ENCODE measurements around the gene NAPA.

The NAPA gene

GRCh38 chr19:47547199-47547598 is 32.3 kb upstream of the NAPA start:
- Histone ChIP-seq H4K20me1 (ENCODE audit: insufficient read depth, low read length, poor library complexity, severe bottlenecking) (no peaks in the 10 kb centered on the region), H3K79me2 (ENCODE audit: insufficient read depth, low read length) (no peaks in the 10 kb centered on the region), H3K9me3 (ENCODE audit: insufficient read depth, low read depth, low read length) (no peaks in the 10 kb centered on the region), H3K9ac (ENCODE audit: low read depth, low read length, poor library complexity, severe bottlenecking) (no peak overlapping the region), H3K27me3 (ENCODE audit: insufficient read depth, low read length, poor library complexity, severe bottlenecking) (no peaks in the 10 kb centered on the region), H3F3A (ENCODE audit: low read depth) (no peaks in the 10 kb centered on the region), H3K9me2 (replicated peaks; ENCODE audit: low read depth, low read length) (no peaks in the 10 kb centered on the region), H2AFZ (ENCODE audit: low read length) (no peak overlapping the region), H3K4me1 (ENCODE audit: insufficient read depth, low read length, poor library complexity, severe bottlenecking) (no peaks in the 10 kb centered on the region), H3K4me3 (ENCODE audit: low read length, poor library complexity, severe bottlenecking) (no peak overlapping the region), H3K36me3 (ENCODE audit: insufficient read depth, low read length) (no peaks in the 10 kb centered on the region), H3K4me2 (ENCODE audit: low read depth, low read length, poor library complexity, severe bottlenecking) (no peak overlapping the region)
- TF ChIP-seq EZH2phosphoT487 (IDR thresholded peaks at IDR 0.05; ENCODE audit: borderline replicate concordance), result no peak
- TF ChIP-seq CTCF (conservative IDR thresholded peaks at IDR 0.05; ENCODE audit: low read length), result no peak

- no peak overlapping the region for H2AFZ ChIP-seq (ENCODE audit: low read length)
- H3K79me2 ChIP-seq (ENCODE audit: insufficient read depth, low read length), result no peaks in the 10 kb centered on the region
- H3K27me3 ChIP-seq (ENCODE audit: insufficient read depth, low read length, poor library complexity, severe bottlenecking), result no peaks in the 10 kb centered on the region
- H3K36me3 ChIP-seq (ENCODE audit: insufficient read depth, low read length), result no peaks in the 10 kb centered on the region
- H3K4me2 ChIP-seq (ENCODE audit: low read depth, low read length, poor library complexity, severe bottlenecking), result no peak overlapping the region
- H3F3A ChIP-seq (ENCODE audit: low read depth), result no peaks in the 10 kb centered on the region
- H3K4me3 ChIP-seq (ENCODE audit: low read length, poor library complexity, severe bottlenecking), result no peak overlapping the region
- H3K9ac ChIP-seq (ENCODE audit: low read depth, low read length, poor library complexity, severe bottlenecking), result no peak overlapping the region
- no peaks in the 10 kb centered on the region for H3K9me3 ChIP-seq (ENCODE audit: insufficient read depth, low read depth, low read length)
- TF ChIP-seq CTCF (conservative IDR thresholded peaks at IDR 0.05; ENCODE audit: low read length), result no peak
- TF ChIP-seq EZH2phosphoT487 (IDR thresholded peaks at IDR 0.05; ENCODE audit: borderline replicate concordance), result no peak
- H4K20me1 ChIP-seq (ENCODE audit: insufficient read depth, low read length, poor library complexity, severe bottlenecking), result no peaks in the 10 kb centered on the region
- peaks cover 10% of the 10 kb centered on the region for H3K4me1 ChIP-seq (ENCODE audit: insufficient read depth, low read length, poor library complexity, severe bottlenecking)
- H3K9me2 ChIP-seq (replicated peaks; ENCODE audit: low read depth, low read length), result no peaks in the 10 kb centered on the region
These were observed 30.4 kb upstream of the NAPA start for GRCh38 chr19:47545061-47545948.

- no peaks in the 10 kb centered on the region for H3F3A ChIP-seq (ENCODE audit: low read depth)
- H3K9me3 ChIP-seq (ENCODE audit: insufficient read depth, low read depth, low read length), result no peaks in the 10 kb centered on the region
- no peak for TF ChIP-seq CTCF (conservative IDR thresholded peaks at IDR 0.05; ENCODE audit: low read length)
- TF ChIP-seq EZH2phosphoT487 (IDR thresholded peaks at IDR 0.05; ENCODE audit: borderline replicate concordance), result no peak
- H3K36me3 ChIP-seq (ENCODE audit: insufficient read depth, low read length), result no peaks in the 10 kb centered on the region
- peaks cover 10% of the 10 kb centered on the region for H3K4me1 ChIP-seq (ENCODE audit: insufficient read depth, low read length, poor library complexity, severe bottlenecking)
- no peaks in the 10 kb centered on the region for H4K20me1 ChIP-seq (ENCODE audit: insufficient read depth, low read length, poor library complexity, severe bottlenecking)
- no peaks in the 10 kb centered on the region for H3K79me2 ChIP-seq (ENCODE audit: insufficient read depth, low read length)
- no peaks in the 10 kb centered on the region for H3K27me3 ChIP-seq (ENCODE audit: insufficient read depth, low read length, poor library complexity, severe bottlenecking)
- H3K4me2 ChIP-seq (ENCODE audit: low read depth, low read length, poor library complexity, severe bottlenecking), result no peak overlapping the region
- no peak overlapping the region for H2AFZ ChIP-seq (ENCODE audit: low read length)
- H3K9me2 ChIP-seq (replicated peaks; ENCODE audit: low read depth, low read length), result no peaks in the 10 kb centered on the region
- H3K9ac ChIP-seq (ENCODE audit: low read depth, low read length, poor library complexity, severe bottlenecking), result no peak overlapping the region
- H3K4me3 ChIP-seq (ENCODE audit: low read length, poor library complexity, severe bottlenecking), result no peak overlapping the region
These were observed 29.6 kb upstream of the NAPA start for GRCh38 chr19:47544476-47544875.

Data from Loucy (cell line).